ENCODE data around the gene MMAB. TPM values are rescaled to one million over a fixed set of nuclear protein-coding genes. Genes with fewer than 3 reads are reported as not detected.

The MMAB gene
- total RNA-seq, 1 donor from 2014 or later, result 27.7 TPM

- TF ChIP-seq POLR2A (IDR thresholded peaks at IDR 0.05) (no peak), CTCF (IDR thresholded peaks at IDR 0.05) (no peak), POLR2AphosphoS5 (IDR thresholded peaks at IDR 0.05; ENCODE audit: insufficient read depth in 1 of 2, low read depth in 1 of 2) (no peak)
- no peak for DNase-seq (ENCODE audit: extremely low spot score in 2 of 2)
- H3K4me3 ChIP-seq, result no peak overlapping the region
- H3K9me3 ChIP-seq, result no peaks in the 10 kb centered on the region
- no peak overlapping the region for H3K27ac ChIP-seq
- no peaks in the 10 kb centered on the region for H3K4me1 ChIP-seq
- no peaks in the 10 kb centered on the region for H3K27me3 ChIP-seq
- H3K36me3 ChIP-seq, result peaks cover 6 to 79% of the 10 kb centered on the region in 2 donors
- intact Hi-C loops (cut with DNase I), result loop anchor here (10.0 kb wide), 1 partner anchor 251 kb away; no protein-coding TSS in a partner anchor
Observed at GRCh38 chr12:109523504-109523903, 49.8 kb downstream of the MMAB start.

GRCh38 chr12:109523071-109523470 lies 50.2 kb downstream of the MMAB start:
- no peaks in the 10 kb centered on the region for H3K27me3 ChIP-seq
- no peaks in the 10 kb centered on the region for H3K4me1 ChIP-seq
- peaks cover 6 to 79% of the 10 kb centered on the region in 2 donors for H3K36me3 ChIP-seq
- TF ChIP-seq CTCF (IDR thresholded peaks at IDR 0.05) (no peak), POLR2A (IDR thresholded peaks at IDR 0.05) (no peak), POLR2AphosphoS5 (IDR thresholded peaks at IDR 0.05; ENCODE audit: insufficient read depth in 1 of 2, low read depth in 1 of 2) (no peak)
- H3K27ac ChIP-seq, result no peak overlapping the region
- intact Hi-C loops (cut with DNase I), result loop anchor here (10.0 kb wide), 1 partner anchor 252 kb away; no protein-coding TSS in a partner anchor
- H3K9me3 ChIP-seq, result no peaks in the 10 kb centered on the region
- H3K4me3 ChIP-seq, result no peak overlapping the region
- no peak for DNase-seq (ENCODE audit: extremely low spot score in 2 of 2)

GRCh38 chr12:109521831-109522230 lies 51.5 kb downstream of the MMAB start:
- Histone ChIP-seq H3K9me3 (no peaks in the 10 kb centered on the region), H3K27me3 (no peaks in the 10 kb centered on the region), H3K36me3 (peaks cover 6 to 79% of the 10 kb centered on the region in 2 donors), H3K27ac (no peak overlapping the region), H3K4me3 (no peak overlapping the region), H3K4me1 (no peaks in the 10 kb centered on the region)
- no peak for DNase-seq (ENCODE audit: extremely low spot score in 2 of 2)
- intact Hi-C loops (cut with DNase I), result loop anchor here (10.0 kb wide), 1 partner anchor 253 kb away; no protein-coding TSS in a partner anchor
- TF ChIP-seq CTCF (IDR thresholded peaks at IDR 0.05), result no peak
- no peak for TF ChIP-seq POLR2A (IDR thresholded peaks at IDR 0.05)
- TF ChIP-seq POLR2AphosphoS5 (IDR thresholded peaks at IDR 0.05; ENCODE audit: insufficient read depth in 1 of 2, low read depth in 1 of 2), result no peak

GRCh38 chr12:109519787-109520186 lies 53.5 kb downstream of the MMAB start:
- no peak overlapping the region for H3K27ac ChIP-seq
- H3K4me1 ChIP-seq, result no peaks in the 10 kb centered on the region
- H3K9me3 ChIP-seq, result no peaks in the 10 kb centered on the region
- intact Hi-C loops (cut with DNase I), result loop anchor here (10.0 kb wide), 1 partner anchor 255 kb away; no protein-coding TSS in a partner anchor
- no peaks in the 10 kb centered on the region for H3K27me3 ChIP-seq
- peaks cover 6 to 73% of the 10 kb centered on the region in 2 donors for H3K36me3 ChIP-seq
- TF ChIP-seq POLR2AphosphoS5 (IDR thresholded peaks at IDR 0.05; ENCODE audit: insufficient read depth in 1 of 2, low read depth in 1 of 2), result no peak
- no peak for TF ChIP-seq CTCF (IDR thresholded peaks at IDR 0.05)
- TF ChIP-seq POLR2A (IDR thresholded peaks at IDR 0.05), result no peak
- DNase-seq (ENCODE audit: extremely low spot score in 2 of 2), result no peak
- no peak overlapping the region for H3K4me3 ChIP-seq

GRCh38 chr12:109518820-109519665 lies 54.3 kb downstream of the MMAB start:
- DNase-seq (ENCODE audit: extremely low spot score in 2 of 2), result no peak
- Histone ChIP-seq H3K27me3 (no peaks in the 10 kb centered on the region), H3K4me1 (no peaks in the 10 kb centered on the region), H3K27ac (no peak overlapping the region), H3K4me3 (no peak overlapping the region), H3K9me3 (no peaks in the 10 kb centered on the region), H3K36me3 (peaks cover 8 to 70% of the 10 kb centered on the region in 2 donors)
- TF ChIP-seq POLR2A (IDR thresholded peaks at IDR 0.05) (no peak), CTCF (IDR thresholded peaks at IDR 0.05) (peak; percentile 15 to 65 (median 31)), POLR2AphosphoS5 (IDR thresholded peaks at IDR 0.05; ENCODE audit: insufficient read depth in 1 of 2, low read depth in 1 of 2) (no peak)
- intact Hi-C loops (cut with DNase I), result no loop called here

Data from vagina (tissue), 2 donors.